GM12865 (cell line): ENCODE measurements around the gene NISCH.

Source experiments
- DNase-seq: peaks from one replicate; pipeline ENCODE4 v3.0.0; 2010; ENCODE audit warnings: low read depth
- H3K4me3 ChIP-seq: 2 replicates; pipeline ENCODE4 v1.5.1; 2011; ENCODE audit warnings: mild to moderate bottlenecking, low read depth, low read length, control low read depth
- TF ChIP-seq, protein P1 (sequence below): IDR thresholded peaks from 2 replicates; pipeline ENCODE4 v1.5.1; 2011; ENCODE audit warnings: low read length, control low read depth, low read depth, inconsistent platforms; ENCODE audit not compliant: insufficient read depth; ENCODE audit errors: missing control alignments

Gene NISCH

DNA sequence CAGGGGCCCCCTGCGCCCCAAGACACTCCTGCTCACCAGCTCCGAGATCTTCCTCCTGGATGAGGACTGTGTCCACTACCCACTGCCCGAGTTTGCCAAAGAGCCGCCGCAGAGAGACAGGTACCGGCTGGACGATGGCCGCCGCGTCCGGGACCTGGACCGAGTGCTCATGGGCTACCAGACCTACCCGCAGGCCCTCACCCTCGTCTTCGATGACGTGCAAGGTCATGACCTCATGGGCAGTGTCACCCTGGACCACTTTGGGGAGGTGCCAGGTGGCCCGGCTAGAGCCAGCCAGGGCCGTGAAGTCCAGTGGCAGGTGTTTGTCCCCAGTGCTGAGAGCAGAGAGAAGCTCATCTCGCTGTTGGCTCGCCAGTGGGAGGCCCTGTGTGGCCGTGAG, 36.7 kb downstream of the NISCH start:
- DNase-seq, result no peak
- H3K4me3 ChIP-seq, result no peak overlapping the region
- TF ChIP-seq, protein P1, sequence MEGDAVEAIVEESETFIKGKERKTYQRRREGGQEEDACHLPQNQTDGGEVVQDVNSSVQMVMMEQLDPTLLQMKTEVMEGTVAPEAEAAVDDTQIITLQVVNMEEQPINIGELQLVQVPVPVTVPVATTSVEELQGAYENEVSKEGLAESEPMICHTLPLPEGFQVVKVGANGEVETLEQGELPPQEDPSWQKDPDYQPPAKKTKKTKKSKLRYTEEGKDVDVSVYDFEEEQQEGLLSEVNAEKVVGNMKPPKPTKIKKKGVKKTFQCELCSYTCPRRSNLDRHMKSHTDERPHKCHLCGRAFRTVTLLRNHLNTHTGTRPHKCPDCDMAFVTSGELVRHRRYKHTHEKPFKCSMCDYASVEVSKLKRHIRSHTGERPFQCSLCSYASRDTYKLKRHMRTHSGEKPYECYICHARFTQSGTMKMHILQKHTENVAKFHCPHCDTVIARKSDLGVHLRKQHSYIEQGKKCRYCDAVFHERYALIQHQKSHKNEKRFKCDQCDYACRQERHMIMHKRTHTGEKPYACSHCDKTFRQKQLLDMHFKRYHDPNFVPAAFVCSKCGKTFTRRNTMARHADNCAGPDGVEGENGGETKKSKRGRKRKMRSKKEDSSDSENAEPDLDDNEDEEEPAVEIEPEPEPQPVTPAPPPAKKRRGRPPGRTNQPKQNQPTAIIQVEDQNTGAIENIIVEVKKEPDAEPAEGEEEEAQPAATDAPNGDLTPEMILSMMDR, result no peak

DNA sequence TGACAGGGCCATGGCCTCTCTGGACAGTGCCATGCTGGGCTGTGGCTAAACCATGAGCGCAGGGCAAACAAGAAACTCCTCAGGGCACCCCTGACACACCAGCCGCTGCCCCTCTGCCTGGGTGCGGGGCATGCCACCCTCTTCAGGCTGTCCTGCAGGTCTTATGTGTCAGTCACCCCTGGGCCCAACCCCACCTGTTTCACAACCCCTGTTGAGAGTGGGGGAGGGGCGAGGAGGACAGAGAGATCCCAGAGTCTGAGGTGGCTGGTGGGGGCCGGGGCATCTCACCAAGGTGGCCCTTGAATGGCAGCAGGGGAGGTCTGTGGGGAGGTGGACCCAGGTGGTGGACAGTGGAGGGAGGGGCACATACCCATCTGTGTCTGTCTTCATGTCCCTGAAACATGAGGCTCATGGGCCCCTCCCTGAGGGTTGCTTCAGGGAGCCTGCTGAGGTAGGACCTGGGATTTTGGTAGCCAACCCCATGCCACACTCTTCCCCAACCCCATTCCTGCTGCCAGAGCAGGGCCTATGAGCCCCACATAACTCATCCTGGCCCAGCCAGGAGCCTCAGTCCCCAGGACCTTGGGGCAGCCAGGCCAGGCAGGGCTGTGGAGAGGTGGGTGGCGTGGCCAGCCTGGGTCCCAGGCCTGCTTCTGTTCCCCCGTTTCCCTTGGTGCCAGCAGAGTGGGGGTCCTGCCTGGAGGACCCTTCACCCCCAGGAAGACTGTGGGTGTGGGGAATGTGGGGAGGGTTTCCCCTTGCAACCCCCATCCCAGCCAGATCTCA, 38.0 kb downstream of the NISCH start:
- no peak for DNase-seq
- TF ChIP-seq, protein P1, result no peak
- H3K4me3 ChIP-seq, result no peak overlapping the region

DNA sequence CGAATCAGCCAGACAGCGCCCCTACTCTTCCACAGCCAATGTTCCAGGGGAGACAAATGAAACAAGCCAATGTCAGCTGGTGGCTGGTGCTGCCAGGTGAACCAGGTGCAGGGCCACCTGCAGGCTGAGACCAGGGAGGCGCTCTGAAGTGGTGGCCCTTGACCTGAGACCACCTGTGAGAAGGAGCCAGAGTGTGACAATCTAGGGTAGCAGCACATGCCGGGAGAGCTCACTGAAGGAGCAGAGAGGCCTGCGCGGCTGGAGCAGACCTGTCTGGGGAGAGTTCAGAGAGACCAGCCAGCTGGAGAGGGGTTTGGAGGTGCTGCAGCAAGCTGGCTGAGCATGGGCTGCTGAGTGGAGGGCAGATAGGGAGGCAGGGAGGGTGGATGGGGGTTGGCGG, 39.0 kb downstream of the NISCH start:
- no peak overlapping the region for H3K4me3 ChIP-seq
- no peak for DNase-seq
- TF ChIP-seq, protein P1, result no peak

DNA sequence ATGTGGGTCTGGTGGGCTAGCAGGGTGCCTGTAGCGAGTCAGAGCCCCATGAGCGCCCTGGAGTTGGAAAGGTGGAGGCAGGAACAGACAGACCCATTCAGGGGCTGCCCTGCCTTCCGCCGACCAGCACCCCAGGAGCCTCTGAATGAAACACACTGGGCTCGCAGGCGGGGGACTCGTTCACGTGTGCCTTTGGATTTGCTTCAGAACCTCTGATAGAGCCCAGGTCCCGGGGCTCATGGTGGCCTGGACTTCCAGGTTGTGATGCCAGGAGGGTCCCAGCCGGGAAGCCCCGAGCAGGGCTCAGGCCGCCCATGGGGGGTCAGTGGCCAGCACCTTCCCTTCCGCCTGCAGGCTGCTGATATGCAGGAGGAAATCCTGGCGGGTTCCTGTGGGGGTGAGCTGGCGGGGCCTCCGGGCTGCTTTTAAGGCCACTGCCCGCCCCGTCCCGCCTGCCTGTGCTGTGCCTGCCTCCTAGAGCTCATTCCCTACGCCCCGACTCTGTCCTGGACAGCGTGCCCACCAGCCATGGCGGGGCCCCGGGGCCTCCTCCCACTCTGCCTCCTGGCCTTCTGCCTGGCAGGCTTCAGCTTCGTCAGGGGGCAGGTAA, 39.6 kb downstream of the NISCH start, which contains the start of gene STAB1:
TSS of gene STAB1 (plus strand) at position 453 of the 610 bp plus-strand sequence. CDS start at position 529, 76 bp downstream.
- TF ChIP-seq, protein P1, result no peak
- DNase-seq, result no peak
- no peak within 1 kb of the TSS for H3K4me3 ChIP-seq

DNA sequence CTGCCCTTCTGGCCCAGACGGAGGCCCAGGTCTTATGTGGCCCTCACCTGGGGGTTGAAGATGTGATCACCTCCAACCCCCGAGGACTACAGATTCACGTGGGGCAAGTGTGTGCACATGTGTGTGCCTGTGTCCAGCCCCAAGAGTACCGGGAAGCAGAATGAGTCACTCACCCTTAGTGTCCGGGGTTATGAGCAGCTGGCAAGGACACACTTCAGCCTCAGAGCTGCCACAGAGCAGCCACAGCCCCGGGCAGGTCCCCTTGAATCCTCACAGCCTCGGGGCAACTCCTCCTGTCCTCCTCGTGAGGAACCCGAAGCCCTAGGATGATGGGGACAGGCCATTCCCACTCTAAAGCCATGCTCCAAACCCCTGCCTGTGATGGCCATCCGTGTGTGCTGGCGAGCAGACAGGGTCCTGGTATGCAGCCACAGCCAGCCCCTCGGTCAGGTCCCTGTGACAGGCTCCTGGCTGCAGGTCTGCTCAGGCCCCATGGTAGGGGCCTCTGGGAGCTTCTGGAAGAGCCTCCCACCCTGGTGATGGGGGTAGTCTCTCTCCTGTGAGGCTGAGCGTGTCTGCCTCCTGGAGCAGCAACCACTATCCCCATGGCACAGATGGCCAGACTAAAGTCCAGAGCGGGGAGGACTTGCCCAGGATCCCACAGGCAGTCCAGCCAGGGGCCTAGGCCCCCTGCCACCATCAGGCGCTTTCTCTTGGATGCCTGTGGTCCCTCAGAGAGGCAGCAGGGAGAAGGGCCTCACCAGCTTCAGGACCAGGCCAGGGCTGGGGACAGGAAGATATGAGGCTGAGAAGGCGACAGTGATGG, 40.6 kb downstream of the NISCH start:
- DNase-seq, result no peak
- TF ChIP-seq, protein P1, result no peak
- no peak overlapping the region for H3K4me3 ChIP-seq

DNA sequence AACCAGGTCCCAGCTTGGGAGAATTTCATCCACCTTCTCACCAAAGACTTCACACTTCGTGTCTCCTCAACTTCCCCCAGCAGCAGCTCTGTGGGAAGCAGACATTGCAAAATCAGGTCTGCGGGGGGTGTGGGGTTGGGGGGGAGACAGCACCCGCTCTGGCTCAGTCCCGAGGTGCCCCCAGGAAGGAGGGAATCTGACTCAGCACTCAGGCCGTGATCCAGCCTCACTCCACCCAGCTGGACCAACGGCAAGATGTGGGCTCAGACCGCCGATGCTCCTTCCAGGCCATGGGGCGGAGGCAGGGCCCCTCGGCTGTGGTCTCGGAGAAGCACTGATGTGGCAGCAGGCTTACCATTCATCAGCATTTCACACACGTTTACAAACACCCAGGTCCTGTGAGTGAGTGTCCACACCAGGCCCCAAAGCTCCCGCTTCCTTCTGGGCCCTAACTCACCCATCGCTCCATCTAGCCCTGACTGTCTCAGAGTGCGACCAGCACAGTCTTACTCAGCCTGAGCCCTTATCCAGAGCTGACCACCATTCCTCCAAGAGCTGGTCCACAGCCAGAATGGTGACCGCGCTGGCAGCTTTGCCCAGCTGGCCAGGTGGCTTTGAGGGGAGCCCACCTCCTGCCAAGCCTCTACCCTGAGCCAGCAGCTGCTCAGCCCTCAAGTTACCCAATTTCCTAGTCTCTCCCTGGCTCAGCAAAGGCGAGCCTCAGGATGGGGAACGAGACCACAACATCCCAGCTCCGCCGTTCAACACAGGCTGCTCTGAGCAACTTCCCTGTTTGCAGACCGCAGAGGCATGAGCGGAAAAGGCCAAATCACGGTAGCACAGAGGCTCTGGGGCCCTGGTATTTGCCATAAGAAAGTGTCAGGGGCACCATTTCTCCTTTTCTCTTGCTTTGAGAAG, 43.0 kb downstream of the NISCH start:
- DNase-seq, result no peak
- H3K4me3 ChIP-seq, result no peak overlapping the region
- TF ChIP-seq, protein P1, result no peak
